Mesodermal cell (in vitro differentiated cells): Measurements from ENCODE around the gene GULP1.

Experiments used
- H3K27ac ChIP-seq: 2 replicates; pipeline ENCODE4 v1.7.0; 2013; ENCODE audit warnings: mild to moderate bottlenecking, low read depth, low read length, moderate library complexity; ENCODE audit not compliant: severe bottlenecking
- H3K36me3 ChIP-seq: 2 replicates; pipeline ENCODE4 v1.7.1; 2013; ENCODE audit warnings: mild to moderate bottlenecking, low read length, moderate library complexity; ENCODE audit not compliant: control insufficient read depth, insufficient read depth
- H3K4me1 ChIP-seq: one replicate; pipeline ENCODE4 v1.7.1; 2013; ENCODE audit warnings: mild to moderate bottlenecking, low read length; ENCODE audit not compliant: insufficient read depth, control insufficient read depth, poor library complexity, severe bottlenecking
- H3K4me3 ChIP-seq: 2 replicates; pipeline ENCODE4 v1.7.0; 2013; ENCODE audit warnings: low read length, control low read depth, mild to moderate bottlenecking; ENCODE audit not compliant: insufficient read depth, poor library complexity, severe bottlenecking; ENCODE audit errors: extremely low read depth
- H3K9me3 ChIP-seq: 2 replicates; pipeline ENCODE4 v1.7.1; 2013; ENCODE audit warnings: mild to moderate bottlenecking, low read length, moderate library complexity; ENCODE audit not compliant: control insufficient read depth
- WGBS, 2 experiments: methylation state at CpG; one replicate each; pipeline ENCODE4 v1.1.5; 2013; ENCODE audit warnings: missing lambda C conversion rate in 2 of 2; ENCODE audit not compliant: insufficient coverage in 2 of 2; 5-methylcytosine and 5-hydroxymethylcytosine counted together

GULP1 gene

GRCh38 chr2:188324067-188324466 lies 32.4 kb downstream of the GULP1 start:
- H3K36me3 ChIP-seq: no peaks in the 10 kb centered on the region
- H3K9me3 ChIP-seq: no peaks in the 10 kb centered on the region
- no peak overlapping the region for H3K4me3 ChIP-seq
- peaks cover 6% of the 10 kb centered on the region for H3K4me1 ChIP-seq
- no peak overlapping the region for H3K27ac ChIP-seq

- Histone ChIP-seq H3K4me1 (peaks cover 6% of the 10 kb centered on the region), H3K36me3 (no peaks in the 10 kb centered on the region), H3K27ac (peak overlapping the region; percentile 73)
Measured at GRCh38 chr2:188326290-188326668, 34.6 kb downstream of the GULP1 start.

GRCh38 chr2:188326669-188327301 lies 35.1 kb downstream of the GULP1 start:
- Histone ChIP-seq H3K36me3 (no peaks in the 10 kb centered on the region), H3K4me1 (peaks cover 6% of the 10 kb centered on the region), H3K27ac (peak overlapping the region; percentile 73), H3K9me3 (no peaks in the 10 kb centered on the region), H3K4me3 (no peak overlapping the region)
- WGBS, 2 experiments: 86 to 87% methylated on average over 4 of the region's 4 CpGs

More at GRCh38 chr2:188326290-188326668, 34.6 kb downstream of the GULP1 start:
- Histone ChIP-seq H3K9me3 (no peaks in the 10 kb centered on the region), H3K4me3 (no peak overlapping the region)
- 86 to 100% methylated on average over 1 of the region's 1 CpG for WGBS, 2 experiments

- no peak overlapping the region for H3K4me3 ChIP-seq
- H3K9me3 ChIP-seq: no peaks in the 10 kb centered on the region
- H3K36me3 ChIP-seq: no peaks in the 10 kb centered on the region
- H3K27ac ChIP-seq: peak overlapping the region; percentile 73
- H3K4me1 ChIP-seq: peaks cover 6% of the 10 kb centered on the region
Measured at GRCh38 chr2:188327518-188328213, 36.0 kb downstream of the GULP1 start.

DNA sequence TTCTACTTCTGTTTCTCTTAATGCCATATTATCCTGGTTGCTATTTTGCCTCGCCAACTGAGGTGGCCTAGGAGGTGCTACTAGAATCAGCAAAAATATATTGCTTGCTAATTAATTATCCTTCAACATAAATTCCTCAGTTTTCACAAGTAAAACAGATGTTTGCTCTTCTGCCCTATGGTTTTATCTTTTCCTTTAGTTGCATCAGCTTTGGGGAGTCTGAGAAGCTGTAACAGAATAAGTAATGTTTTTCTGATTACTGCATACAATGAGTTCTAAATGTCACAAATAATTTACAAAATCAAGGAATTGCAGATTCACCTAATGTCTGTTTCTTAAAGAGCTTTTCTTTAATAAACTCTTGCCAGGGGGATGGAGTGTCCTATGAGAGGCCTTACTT lies 36.7 kb downstream of the GULP1 start:
- WGBS, 2 experiments: 90% methylated on average over 1 of the region's 1 CpG; no CpG with 5 or more reads in 1 of the 2 experiments
- Histone ChIP-seq H3K27ac (no peak overlapping the region), H3K9me3 (no peaks in the 10 kb centered on the region)

GRCh38 chr2:188330316-188331053 lies 38.8 kb downstream of the GULP1 start:
- H3K27ac ChIP-seq: no peak overlapping the region
- H3K9me3 ChIP-seq: no peaks in the 10 kb centered on the region
- H3K36me3 ChIP-seq: no peaks in the 10 kb centered on the region
- H3K4me3 ChIP-seq: no peak overlapping the region
- H3K4me1 ChIP-seq: peaks cover 9% of the 10 kb centered on the region
- WGBS, 2 experiments: 83 to 100% methylated on average over 1 to 2 of the region's 2 CpGs

More for the DNA sequence above, 36.7 kb downstream of the GULP1 start:
- no peak overlapping the region for H3K4me3 ChIP-seq
- no peaks in the 10 kb centered on the region for H3K36me3 ChIP-seq
- H3K4me1 ChIP-seq: peaks cover 9% of the 10 kb centered on the region

GRCh38 chr2:188332619-188333018 lies 40.9 kb downstream of the GULP1 start:
- Histone ChIP-seq H3K27ac (no peak overlapping the region), H3K4me1 (peaks cover 6% of the 10 kb centered on the region), H3K4me3 (no peak overlapping the region), H3K9me3 (no peaks in the 10 kb centered on the region), H3K36me3 (peaks cover 3% of the 10 kb centered on the region)
- WGBS, 2 experiments: 94 to 100% methylated on average over 2 of the region's 2 CpGs

- H3K27ac ChIP-seq: peak overlapping the region; percentile 19
Measured at GRCh38 chr2:188333751-188334524, 42.3 kb downstream of the GULP1 start.

GRCh38 chr2:188338463-188338862 lies 46.8 kb downstream of the GULP1 start:
- 100% methylated on average over 1 of the region's 3 CpGs for WGBS, 2 experiments
- Histone ChIP-seq H3K9me3 (no peaks in the 10 kb centered on the region), H3K4me1 (no peaks in the 10 kb centered on the region), H3K27ac (no peak overlapping the region), H3K4me3 (no peak overlapping the region), H3K36me3 (peaks cover 12% of the 10 kb centered on the region)

More at GRCh38 chr2:188333751-188334524, 42.3 kb downstream of the GULP1 start:
- Histone ChIP-seq H3K36me3 (peaks cover 3% of the 10 kb centered on the region), H3K4me3 (no peak overlapping the region), H3K4me1 (peaks cover 3% of the 10 kb centered on the region), H3K9me3 (no peaks in the 10 kb centered on the region)
- WGBS, 2 experiments: 61 to 80% methylated on average over 2 of the region's 5 CpGs

DNA sequence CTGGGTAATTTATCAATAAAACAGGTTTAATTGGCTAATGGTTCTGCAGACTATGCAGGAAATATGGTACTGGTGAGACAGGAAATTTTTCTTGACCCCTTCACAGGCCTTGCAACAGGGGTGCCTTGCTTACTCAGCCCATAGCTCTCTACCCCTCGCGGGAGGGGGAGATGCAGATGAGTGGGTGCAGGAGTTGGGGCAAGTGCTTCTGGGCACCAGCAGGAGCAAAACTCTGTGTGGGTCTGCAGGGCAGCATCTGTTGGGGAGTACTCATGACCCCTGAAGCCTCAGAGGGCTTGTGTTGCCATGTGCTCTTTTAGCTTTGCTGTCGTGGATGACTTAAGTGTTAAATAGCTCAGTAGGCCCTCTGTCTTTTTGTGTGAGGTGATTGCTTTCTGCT lies 48.6 kb downstream of the GULP1 start:
- no peaks in the 10 kb centered on the region for H3K4me1 ChIP-seq

More for the DNA sequence above, 48.6 kb downstream of the GULP1 start:
- 73 to 100% methylated on average over 2 to 3 of the region's 3 CpGs for WGBS, 2 experiments
- no peaks in the 10 kb centered on the region for H3K9me3 ChIP-seq
- H3K4me3 ChIP-seq: no peak overlapping the region
- H3K36me3 ChIP-seq: peaks cover 12% of the 10 kb centered on the region
- H3K27ac ChIP-seq: no peak overlapping the region
